HCT116 (cell line): ENCODE measurements around the gene ERFE. TPM values are rescaled to one million over a fixed set of nuclear protein-coding genes. Genes with fewer than 3 reads are reported as not detected.

Source experiments
- ATAC-seq: fragments of 200-7000 bp; cut with Tn5 transposase; 2 replicates; pipeline ENCODE4 v1.9.1; 2020; ENCODE audit warnings: mild to moderate bottlenecking, moderate library complexity
- BruUV-seq: library from RNA; stranded (reverse); fragments of 400-500 nt; replicated peaks from 2 replicates; lab custom pipeline; 2021; lab: Mats Ljungman, UMichigan
- CTCF ChIA-PET: fragments of 300-600 bp; sonication (Branson Sonifier 250); formaldehyde crosslinking; loops from one replicate; lab custom pipeline; 2021; ENCODE audit warnings: antibody characterized with exemption; lab: Charles Lee
- POLR2A ChIA-PET: fragments of 300-600, 350-600 bp; sonication (Branson Sonifier 250); formaldehyde crosslinking; loops from one replicate; lab custom pipeline; 2021; ENCODE audit warnings: antibody characterized with exemption; lab: Charles Lee
- RAD21 ChIA-PET, 2 experiments: fragments of 300-600 bp; sonication (Branson Sonifier 250); formaldehyde crosslinking; loops; one replicate each; lab custom pipeline; 2023; ENCODE audit warnings: low total read pairs in 2 of 2; ENCODE audit not compliant: uncharacterized antibody in 2 of 2, unreplicated experiment in 2 of 2, low non-redundant PET in 1 of 2; lab: Charles Lee
- DNase-seq: peaks from one replicate; pipeline ENCODE4 v3.0.0-alpha.2; 2010; ENCODE audit warnings: low read depth, low spot score
- H2AFZ ChIP-seq: fragments of 200-600 bp; shearing (Covaris generic), sonication (generic); 2 replicates; pipeline ENCODE4 v1.6.1; 2017; ENCODE audit warnings: low read depth, mixed run types, mixed read lengths, antibody characterized with exemption, low read length; ENCODE audit not compliant: poor library complexity, severe bottlenecking
- H3K27ac ChIP-seq: 2 replicates; pipeline ENCODE4 v1.5.1; 2012; ENCODE audit warnings: low read depth, low read length
- H3K27me3 ChIP-seq: fragments of 200-600 bp; sonication (generic); 2 replicates; pipeline ENCODE4 v1.6.1; 2016; ENCODE audit warnings: mixed run types, low read length, mixed read lengths; ENCODE audit not compliant: insufficient read depth
- H3K36me3 ChIP-seq, 2 experiments: fragments of 200-500 bp in 1 of 2; fragments of 200-600 bp in 1 of 2; sonication (Bioruptor generic) in 1 of 2; sonication (generic) in 1 of 2; 2 replicates each; pipeline versions ENCODE4 v1.5.1 to v1.6.1; 2014 to 2016; ENCODE audit warnings: low read length in 2 of 2, inconsistent platforms in 1 of 2, mixed read lengths in 1 of 2, mixed run types in 1 of 2; ENCODE audit not compliant: insufficient read depth in 2 of 2, control insufficient read depth in 1 of 2
- H3K4me1 ChIP-seq, 2 experiments: fragments of 200-600 bp in 1 of 2; sonication (generic) in 1 of 2; 2 replicates each; pipeline versions ENCODE4 v1.5.1 to v1.6.1; 2012 to 2017; ENCODE audit warnings: low read length in 2 of 2, inconsistent platforms in 1 of 2, mild to moderate bottlenecking in 1 of 2, mixed read lengths in 1 of 2, mixed run types in 1 of 2, moderate library complexity in 1 of 2; ENCODE audit not compliant: insufficient read depth in 2 of 2, control insufficient read depth in 1 of 2
- H3K4me2 ChIP-seq: fragments of 200-600 bp; sonication (generic); 2 replicates; pipeline ENCODE4 v1.6.1; 2017; ENCODE audit warnings: mixed run types, low read length, mixed read lengths
- H3K4me3 ChIP-seq, 2 experiments: fragments of 200-600 bp in 1 of 2; sonication (generic) in 1 of 2; replicated peaks in 1 of 2; 2 replicates each; pipeline ENCODE4 v1.5.1; 2011 to 2016; ENCODE audit warnings: low read length in 2 of 2, control low read depth in 1 of 2, low read depth in 1 of 2, mild to moderate bottlenecking in 1 of 2, mixed read lengths in 1 of 2, mixed run types in 1 of 2
- H3K79me2 ChIP-seq: fragments of 200-600 bp; sonication (generic); 2 replicates; pipeline ENCODE4 v1.6.1; 2017; ENCODE audit warnings: mild to moderate bottlenecking, mixed run types, low read length, moderate library complexity, mixed read lengths; ENCODE audit not compliant: insufficient read depth
- H3K9ac ChIP-seq: fragments of 200-600 bp; sonication (generic); 2 replicates; pipeline ENCODE4 v1.6.1; 2016; ENCODE audit warnings: low read length, mixed read lengths
- H3K9me2 ChIP-seq: fragments of 200-600 bp; sonication (generic), shearing (Covaris generic); 2 replicates; pipeline ENCODE4 v1.6.1; 2017; ENCODE audit warnings: mixed run types, mild to moderate bottlenecking, moderate library complexity; ENCODE audit not compliant: insufficient read depth
- H3K9me3 ChIP-seq, 2 experiments: fragments of 200-500 bp in 1 of 2; fragments of 200-600 bp in 1 of 2; sonication (Bioruptor generic) in 1 of 2; sonication (generic) in 1 of 2; 2 replicates each; pipeline ENCODE4 v1.6.1; 2014 to 2017; ENCODE audit warnings: low read length in 2 of 2, mixed read lengths in 2 of 2, inconsistent platforms in 1 of 2, low read depth in 1 of 2, mild to moderate bottlenecking in 1 of 2, mixed run types in 1 of 2, moderate library complexity in 1 of 2; ENCODE audit not compliant: control insufficient read depth in 1 of 2, insufficient read depth in 1 of 2
- H4K20me1 ChIP-seq: fragments of 200-600 bp; sonication (generic), shearing (Covaris generic); 2 replicates; pipeline ENCODE4 v1.6.1; 2017; ENCODE audit warnings: mixed run types, mild to moderate bottlenecking, moderate library complexity; ENCODE audit not compliant: insufficient read depth
- CEBPB ChIP-seq: IDR thresholded peaks from 2 replicates; pipeline ENCODE4 v1.6.1; 2012; ENCODE audit warnings: low read depth
- ELF1 ChIP-seq: IDR thresholded peaks from 2 replicates; pipeline ENCODE4 v1.6.1; 2012; ENCODE audit warnings: low read depth, borderline replicate concordance
- EZH2 ChIP-seq: fragments of 200-600 bp; sonication (generic); IDR thresholded peaks from 2 replicates; pipeline ENCODE4 v1.6.1; 2017; ENCODE audit warnings: antibody characterized with exemption, mixed run types
- EZH2phosphoT487 ChIP-seq: fragments of 200-600 bp; IDR thresholded peaks from 2 replicates; pipeline ENCODE4 v1.6.1; 2018; ENCODE audit warnings: antibody characterized with exemption, borderline replicate concordance
- POLR2A ChIP-seq: IDR thresholded peaks from 2 replicates; pipeline ENCODE4 v1.7.0; 2011; ENCODE audit warnings: borderline replicate concordance; ENCODE audit not compliant: insufficient read depth, insufficient read length; ENCODE audit errors: extremely low read depth
- RAD21 ChIP-seq: IDR thresholded peaks from 2 replicates; pipeline ENCODE4 v1.6.1; 2012; ENCODE audit warnings: low read depth, mild to moderate bottlenecking
- SIN3A ChIP-seq: IDR thresholded peaks from 2 replicates; pipeline ENCODE4 v1.6.1; 2012; ENCODE audit warnings: low read depth
- SP1 ChIP-seq: IDR thresholded peaks from 2 replicates; pipeline ENCODE4 v1.6.1; 2012; ENCODE audit warnings: low read depth
- SRF ChIP-seq: IDR thresholded peaks from 2 replicates; pipeline ENCODE4 v1.6.1; 2012; ENCODE audit warnings: low read depth
- TCF7L2 ChIP-seq: IDR thresholded peaks from 2 replicates; pipeline ENCODE4 v1.7.0; 2011; ENCODE audit warnings: borderline replicate concordance, inconsistent platforms; ENCODE audit not compliant: insufficient read depth, insufficient read length; ENCODE audit errors: extremely low read depth
- YY1 ChIP-seq: IDR thresholded peaks from 2 replicates; pipeline ENCODE4 v1.6.1; 2011; ENCODE audit warnings: low read length, low read depth, moderate library complexity, mild to moderate bottlenecking; ENCODE audit not compliant: insufficient replicate concordance; ENCODE audit errors: extremely low read depth
- ZNF274 ChIP-seq: fragments of 200-500 bp; sonication (Bioruptor generic); IDR thresholded peaks from 2 replicates; pipeline ENCODE4 v1.6.1; 2014; ENCODE audit warnings: mild to moderate bottlenecking, low read depth, low read length, inconsistent platforms
- intact Hi-C: fragments of 100-400 bp; cut with micrococcal nuclease; formaldehyde crosslinking; loops from 2 replicates; pipeline ENCODE4 v1.10.0; 2022
- total RNA-seq: library from RNA; stranded (reverse); gene quantifications from one replicate; pipeline ENCODE4 v1.2.1, GENCODE V29; 2021; ENCODE audit not compliant: unreplicated experiment
- TF ChIP-seq, protein P1 (sequence below): IDR thresholded peaks from 2 replicates; pipeline ENCODE4 v1.6.1; 2011; ENCODE audit warnings: mild to moderate bottlenecking, low read length, moderate library complexity; ENCODE audit not compliant: insufficient replicate concordance; ENCODE audit errors: extremely low read depth
- TF ChIP-seq, protein P2 (sequence below): IDR thresholded peaks from 2 replicates; pipeline ENCODE4 v1.6.1; 2012
- TF ChIP-seq, protein P3 (sequence below): IDR thresholded peaks from 2 replicates; pipeline ENCODE4 v1.6.1; 2012

ERFE gene
- total RNA-seq, 1 experiment from 2014 or later, result 17.3 TPM

- Histone ChIP-seq H3K4me1 (no peaks in the 10 kb centered on the region), H3K9me3 (no peaks in the 10 kb centered on the region), H3K27me3 (no peaks in the 10 kb centered on the region), H3K27ac (no peak overlapping the region), H3K36me3 (peaks cover 69% of the 10 kb centered on the region in 2 experiments)
- BruUV-seq, result no TSS peak
- DNase-seq, result no peak
- intact Hi-C loops, result no loop called here
- ATAC-seq, result no peak
- no peak for TF ChIP-seq EZH2
- TF ChIP-seq SRF, result no peak
- no peak for TF ChIP-seq ZNF274
- TF ChIP-seq EZH2phosphoT487, result no peak
- TF ChIP-seq POLR2A, result no peak
- no peak for TF ChIP-seq RAD21
- no peak for TF ChIP-seq SIN3A
- TF ChIP-seq YY1, result no peak
- TF ChIP-seq, all 23 proteins: peak for 0
- H3K9me2 ChIP-seq, result no peaks in the 10 kb centered on the region
- no peak overlapping the region for H3K4me2 ChIP-seq
- H3K79me2 ChIP-seq, result peaks cover 5% of the 10 kb centered on the region; the same call in 1 of the 2 replicates
- H4K20me1 ChIP-seq, result no peaks in the 10 kb centered on the region; the same call in 1 of the 2 replicates
- no peak overlapping the region for H3K9ac ChIP-seq
- POLR2A ChIA-PET, result no interaction called here
- CTCF ChIA-PET, result no interaction called here
- RAD21 ChIA-PET, result no interaction called here
- no peak overlapping the region for H2AFZ ChIP-seq
- H3K4me3 ChIP-seq, result no peak overlapping the region
Measured at GRCh38 chr2:238187618-238188548, 29.1 kb downstream of the ERFE start.

DNA sequence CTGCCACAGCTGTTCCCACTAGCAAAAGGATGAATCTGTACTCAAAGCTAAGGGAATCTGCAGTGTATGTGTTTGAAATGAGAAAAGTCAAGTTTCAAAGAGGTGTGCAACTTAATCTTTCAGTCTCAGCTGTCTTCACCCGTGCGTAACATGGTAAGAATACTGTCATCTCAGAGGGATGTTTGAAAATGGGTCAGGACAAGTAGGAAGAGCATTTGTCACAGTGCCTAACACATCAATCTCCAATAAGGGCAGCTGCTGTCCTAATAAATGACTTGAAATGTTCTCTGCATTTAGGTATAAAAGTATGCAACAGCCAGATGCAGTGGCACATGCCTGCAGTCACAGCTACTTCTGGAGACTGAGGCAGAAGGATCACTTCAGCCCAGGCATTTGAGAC lies 31.7 kb downstream of the ERFE start:
- H3K36me3 ChIP-seq, result peaks cover 56 to 60% of the 10 kb centered on the region in 2 experiments
- no peak overlapping the region for H3K4me2 ChIP-seq
- no peak overlapping the region for H3K4me3 ChIP-seq
- intact Hi-C loops, result no loop called here
- no peak overlapping the region for H3K9ac ChIP-seq
- no peak overlapping the region for H2AFZ ChIP-seq
- H3K27ac ChIP-seq, result no peak overlapping the region
- ChIA-PET CTCF (no interaction called here), POLR2A (no interaction called here), RAD21 (no interaction called here)
- DNase-seq, result no peak
- ATAC-seq, result no peak
- no peaks in the 10 kb centered on the region; the same call in 1 of the 2 replicates for H4K20me1 ChIP-seq
- BruUV-seq, result no TSS peak
- peaks cover 16% of the 10 kb centered on the region for H3K79me2 ChIP-seq
- H3K9me3 ChIP-seq, result no peaks in the 10 kb centered on the region
- no peaks in the 10 kb centered on the region for H3K4me1 ChIP-seq
- no peaks in the 10 kb centered on the region for H3K27me3 ChIP-seq
- no peaks in the 10 kb centered on the region for H3K9me2 ChIP-seq
- TF ChIP-seq TCF7L2, result no peak
- no peak for TF ChIP-seq SP1
- no peak for TF ChIP-seq ELF1
- TF ChIP-seq, protein P1, sequence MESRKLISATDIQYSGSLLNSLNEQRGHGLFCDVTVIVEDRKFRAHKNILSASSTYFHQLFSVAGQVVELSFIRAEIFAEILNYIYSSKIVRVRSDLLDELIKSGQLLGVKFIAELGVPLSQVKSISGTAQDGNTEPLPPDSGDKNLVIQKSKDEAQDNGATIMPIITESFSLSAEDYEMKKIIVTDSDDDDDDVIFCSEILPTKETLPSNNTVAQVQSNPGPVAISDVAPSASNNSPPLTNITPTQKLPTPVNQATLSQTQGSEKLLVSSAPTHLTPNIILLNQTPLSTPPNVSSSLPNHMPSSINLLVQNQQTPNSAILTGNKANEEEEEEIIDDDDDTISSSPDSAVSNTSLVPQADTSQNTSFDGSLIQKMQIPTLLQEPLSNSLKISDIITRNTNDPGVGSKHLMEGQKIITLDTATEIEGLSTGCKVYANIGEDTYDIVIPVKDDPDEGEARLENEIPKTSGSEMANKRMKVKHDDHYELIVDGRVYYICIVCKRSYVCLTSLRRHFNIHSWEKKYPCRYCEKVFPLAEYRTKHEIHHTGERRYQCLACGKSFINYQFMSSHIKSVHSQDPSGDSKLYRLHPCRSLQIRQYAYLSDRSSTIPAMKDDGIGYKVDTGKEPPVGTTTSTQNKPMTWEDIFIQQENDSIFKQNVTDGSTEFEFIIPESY, result no peak
- TF ChIP-seq, protein P2, sequence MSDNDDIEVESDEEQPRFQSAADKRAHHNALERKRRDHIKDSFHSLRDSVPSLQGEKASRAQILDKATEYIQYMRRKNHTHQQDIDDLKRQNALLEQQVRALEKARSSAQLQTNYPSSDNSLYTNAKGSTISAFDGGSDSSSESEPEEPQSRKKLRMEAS, result no peak
- no peak for TF ChIP-seq POLR2A
- no peak for TF ChIP-seq SRF
- TF ChIP-seq, protein P3, sequence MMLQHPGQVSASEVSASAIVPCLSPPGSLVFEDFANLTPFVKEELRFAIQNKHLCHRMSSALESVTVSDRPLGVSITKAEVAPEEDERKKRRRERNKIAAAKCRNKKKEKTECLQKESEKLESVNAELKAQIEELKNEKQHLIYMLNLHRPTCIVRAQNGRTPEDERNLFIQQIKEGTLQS, result no peak
- TF ChIP-seq CEBPB, result no peak
